NT2/D1 (cell line): ENCODE results near the gene LAMB4.

Experiments used
- DNase-seq: peaks from one replicate; pipeline ENCODE4 v3.0.0-alpha.2; 2011; ENCODE audit warnings: low read depth, low spot score
- H3K27me3 ChIP-seq: 2 replicates; pipeline ENCODE4 v1.6.0; 2011; ENCODE audit warnings: mild to moderate bottlenecking; ENCODE audit not compliant: insufficient read length, insufficient read depth
- H3K36me3 ChIP-seq: 2 replicates; pipeline ENCODE4 v1.6.1; 2011; ENCODE audit warnings: mild to moderate bottlenecking, low read length, mixed read lengths; ENCODE audit not compliant: insufficient read depth, insufficient read length
- H3K4me1 ChIP-seq: 2 replicates; pipeline ENCODE4 v1.5.1; 2011; ENCODE audit not compliant: insufficient read depth, insufficient read length
- H3K4me3 ChIP-seq: 2 replicates; pipeline ENCODE4 v1.5.1; 2011; ENCODE audit warnings: low read depth; ENCODE audit not compliant: insufficient read length
- H3K9ac ChIP-seq: 2 replicates; pipeline ENCODE4 v1.6.0; 2011; ENCODE audit warnings: low read depth; ENCODE audit not compliant: insufficient read length
- H3K9me3 ChIP-seq: 2 replicates; pipeline ENCODE4 v1.5.1; 2011; ENCODE audit warnings: mild to moderate bottlenecking, low read length; ENCODE audit not compliant: insufficient read depth
- SUZ12 ChIP-seq: IDR thresholded peaks from 2 replicates; pipeline ENCODE4 v1.6.1; 2011; ENCODE audit not compliant: insufficient read length, insufficient read depth; ENCODE audit errors: extremely low read depth
- YY1 ChIP-seq: IDR thresholded peaks from 2 replicates; pipeline ENCODE4 v1.6.1; 2011; ENCODE audit not compliant: insufficient read length, insufficient read depth
- ZNF274 ChIP-seq: IDR thresholded peaks from 2 replicates; pipeline ENCODE4 v1.6.1; 2011; ENCODE audit warnings: mild to moderate bottlenecking, low read depth, low read length

LAMB4 gene

GRCh38 chr7:107978815-107979408 lies 151.2 kb downstream of the LAMB4 start:
- Histone ChIP-seq H3K9me3 (no peaks in the 10 kb centered on the region), H3K27me3 (no peaks in the 10 kb centered on the region), H3K4me3 (no peak overlapping the region), H3K4me1 (no peaks in the 10 kb centered on the region), H3K36me3 (peaks cover 84% of the 10 kb centered on the region), H3K9ac (no peak overlapping the region)
- no peak for TF ChIP-seq SUZ12
- no peak for TF ChIP-seq ZNF274
- TF ChIP-seq YY1: no peak
- DNase-seq: no peak

- Histone ChIP-seq H3K4me3 (no peak overlapping the region), H3K36me3 (peaks cover 92% of the 10 kb centered on the region), H3K9ac (no peak overlapping the region), H3K4me1 (no peaks in the 10 kb centered on the region), H3K27me3 (no peaks in the 10 kb centered on the region), H3K9me3 (no peaks in the 10 kb centered on the region)
- DNase-seq: no peak
- TF ChIP-seq YY1 (no peak), ZNF274 (no peak), SUZ12 (no peak)
Measured at GRCh38 chr7:107977048-107977447, 153.1 kb downstream of the LAMB4 start.

GRCh38 chr7:107976620-107977019 lies 153.5 kb downstream of the LAMB4 start:
- no peak overlapping the region for H3K4me3 ChIP-seq
- H3K9me3 ChIP-seq: no peaks in the 10 kb centered on the region
- TF ChIP-seq ZNF274 (no peak), YY1 (no peak), SUZ12 (no peak)
- H3K9ac ChIP-seq: no peak overlapping the region
- no peak for DNase-seq
- H3K36me3 ChIP-seq: peaks cover 93% of the 10 kb centered on the region
- H3K4me1 ChIP-seq: no peaks in the 10 kb centered on the region
- no peaks in the 10 kb centered on the region for H3K27me3 ChIP-seq

GRCh38 chr7:107975394-107976013 lies 154.7 kb downstream of the LAMB4 start:
- Histone ChIP-seq H3K27me3 (no peaks in the 10 kb centered on the region), H3K9ac (no peak overlapping the region), H3K4me3 (no peak overlapping the region), H3K9me3 (no peaks in the 10 kb centered on the region), H3K36me3 (peaks cover 97% of the 10 kb centered on the region), H3K4me1 (no peaks in the 10 kb centered on the region)
- no peak for DNase-seq
- TF ChIP-seq SUZ12: no peak
- TF ChIP-seq ZNF274: no peak
- no peak for TF ChIP-seq YY1

GRCh38 chr7:107973861-107974260 lies 156.3 kb downstream of the LAMB4 start:
- TF ChIP-seq YY1 (no peak), SUZ12 (no peak), ZNF274 (no peak)
- Histone ChIP-seq H3K4me1 (no peaks in the 10 kb centered on the region), H3K27me3 (no peaks in the 10 kb centered on the region), H3K4me3 (no peak overlapping the region), H3K9ac (no peak overlapping the region), H3K36me3 (peaks cover 90% of the 10 kb centered on the region), H3K9me3 (no peaks in the 10 kb centered on the region)
- DNase-seq: no peak
